HEK293 (cell line): ENCODE measurements around the gene TBX15.

Source experiments
- HOXD13 ChIP-seq: sonication (generic); formaldehyde crosslinking; IDR thresholded peaks from 2 replicates; pipeline ENCODE4 v1.8.0; 2022; ENCODE audit warnings: missing genetic modification reagents, borderline replicate concordance
- KLF10 ChIP-seq: fragments of 450-650 bp; IDR thresholded peaks from 2 replicates; pipeline ENCODE4 v1.5.1; 2018; ENCODE audit warnings: missing biosample characterization, mild to moderate bottlenecking, missing genetic modification characterization
- KLF16 ChIP-seq: fragments of 450-650 bp; formaldehyde crosslinking; IDR thresholded peaks from 2 replicates; pipeline ENCODE4 v1.5.1; 2017; ENCODE audit warnings: missing biosample characterization, missing genetic modification characterization
- PATZ1 ChIP-seq: fragments of 450-650 bp; formaldehyde crosslinking; IDR thresholded peaks from 2 replicates; pipeline ENCODE4 v1.5.1; 2016; ENCODE audit warnings: missing biosample characterization, missing genetic modification characterization
- RBAK ChIP-seq: fragments of 450-650 bp; formaldehyde crosslinking; IDR thresholded peaks from 2 replicates; pipeline ENCODE4 v1.5.1; 2016; ENCODE audit warnings: missing biosample characterization, missing genetic modification characterization
- YY2 ChIP-seq: fragments of 450-650 bp; formaldehyde crosslinking; IDR thresholded peaks from 2 replicates; pipeline ENCODE4 v1.5.1; 2016; ENCODE audit warnings: missing biosample characterization, missing genetic modification characterization
- ZBTB20 ChIP-seq: fragments of 450-650 bp; formaldehyde crosslinking; IDR thresholded peaks from 2 replicates; pipeline ENCODE4 v1.5.1; 2016; ENCODE audit warnings: missing biosample characterization, missing genetic modification characterization
- ZBTB7A ChIP-seq: fragments of 450-650 bp; formaldehyde crosslinking; IDR thresholded peaks from 2 replicates; pipeline ENCODE4 v1.5.1; 2016; ENCODE audit warnings: low read depth, missing biosample characterization, missing genetic modification characterization
- ZEB2 ChIP-seq: fragments of 450-650 bp; formaldehyde crosslinking; IDR thresholded peaks from 2 replicates; pipeline ENCODE4 v1.5.1; 2016; ENCODE audit warnings: missing biosample characterization, missing genetic modification characterization
- ZFHX2 ChIP-seq: fragments of 450-650 bp; formaldehyde crosslinking; conservative IDR thresholded peaks from 2 replicates; pipeline ENCODE4 v1.5.1; 2016; ENCODE audit warnings: missing biosample characterization, missing genetic modification characterization
- ZFP69B ChIP-seq: fragments of 450-650 bp; formaldehyde crosslinking; IDR thresholded peaks from 2 replicates; pipeline ENCODE4 v1.5.1; 2016; ENCODE audit warnings: missing biosample characterization, missing genetic modification characterization
- ZNF24 ChIP-seq: fragments of 450-650 bp; formaldehyde crosslinking; IDR thresholded peaks from 2 replicates; pipeline ENCODE4 v1.5.1; 2016; ENCODE audit warnings: missing biosample characterization, missing genetic modification characterization
- ZNF302 ChIP-seq: fragments of 450-650 bp; formaldehyde crosslinking; IDR thresholded peaks from 2 replicates; pipeline ENCODE4 v1.5.1; 2016; ENCODE audit warnings: missing biosample characterization, missing genetic modification characterization, low read depth
- ZNF324 ChIP-seq: fragments of 450-650 bp; formaldehyde crosslinking; IDR thresholded peaks from 2 replicates; pipeline ENCODE4 v1.5.1; 2016; ENCODE audit warnings: missing biosample characterization, missing genetic modification characterization
- ZNF350 ChIP-seq: fragments of 450-650 bp; formaldehyde crosslinking; IDR thresholded peaks from 2 replicates; pipeline ENCODE4 v1.5.0; 2017; ENCODE audit warnings: missing biosample characterization, mild to moderate bottlenecking, missing genetic modification characterization
- ZNF354C ChIP-seq: fragments of 450-650 bp; formaldehyde crosslinking; IDR thresholded peaks from 2 replicates; pipeline ENCODE4 v1.5.1; 2016; ENCODE audit warnings: missing biosample characterization, missing genetic modification characterization, low read depth, borderline replicate concordance
- ZNF398 ChIP-seq: fragments of 450-650 bp; formaldehyde crosslinking; IDR thresholded peaks from 2 replicates; pipeline ENCODE4 v1.5.1; 2017; ENCODE audit warnings: missing biosample characterization, missing genetic modification characterization
- ZNF416 ChIP-seq: fragments of 450-650 bp; formaldehyde crosslinking; IDR thresholded peaks from 2 replicates; pipeline ENCODE4 v1.5.1; 2016; ENCODE audit warnings: missing biosample characterization, missing genetic modification characterization
- ZNF558 ChIP-seq: fragments of 450-650 bp; formaldehyde crosslinking; IDR thresholded peaks from 2 replicates; pipeline ENCODE4 v1.5.1; 2016; ENCODE audit warnings: missing biosample characterization, missing genetic modification characterization
- ZNF560 ChIP-seq: fragments of 450-650 bp; formaldehyde crosslinking; IDR thresholded peaks from 2 replicates; pipeline ENCODE4 v1.5.1; 2017; ENCODE audit warnings: missing biosample characterization, missing genetic modification characterization, borderline replicate concordance
- ZNF785 ChIP-seq: fragments of 450-650 bp; formaldehyde crosslinking; IDR thresholded peaks from 2 replicates; pipeline ENCODE4 v1.5.1; 2016; ENCODE audit warnings: missing biosample characterization, missing genetic modification characterization
- ZSCAN18 ChIP-seq: fragments of 450-650 bp; formaldehyde crosslinking; IDR thresholded peaks from 2 replicates; pipeline ENCODE4 v1.5.1; 2016; ENCODE audit warnings: missing biosample characterization, missing genetic modification characterization
- TF ChIP-seq, protein P1 (sequence below): fragments of 450-650 bp; formaldehyde crosslinking; conservative IDR thresholded peaks from 2 replicates; pipeline ENCODE4 v1.5.1; 2016; ENCODE audit warnings: low read depth, missing biosample characterization, missing genetic modification characterization
- TF ChIP-seq, protein P2 (sequence below): fragments of 450-650 bp; formaldehyde crosslinking; IDR thresholded peaks from 2 replicates; pipeline ENCODE4 v1.5.1; 2016; ENCODE audit warnings: missing biosample characterization, missing genetic modification characterization

The TBX15 gene

GRCh38 chr1:118963456-118964430 is 24.4 kb downstream of the TBX15 start (continued):
- TF ChIP-seq, protein P1, sequence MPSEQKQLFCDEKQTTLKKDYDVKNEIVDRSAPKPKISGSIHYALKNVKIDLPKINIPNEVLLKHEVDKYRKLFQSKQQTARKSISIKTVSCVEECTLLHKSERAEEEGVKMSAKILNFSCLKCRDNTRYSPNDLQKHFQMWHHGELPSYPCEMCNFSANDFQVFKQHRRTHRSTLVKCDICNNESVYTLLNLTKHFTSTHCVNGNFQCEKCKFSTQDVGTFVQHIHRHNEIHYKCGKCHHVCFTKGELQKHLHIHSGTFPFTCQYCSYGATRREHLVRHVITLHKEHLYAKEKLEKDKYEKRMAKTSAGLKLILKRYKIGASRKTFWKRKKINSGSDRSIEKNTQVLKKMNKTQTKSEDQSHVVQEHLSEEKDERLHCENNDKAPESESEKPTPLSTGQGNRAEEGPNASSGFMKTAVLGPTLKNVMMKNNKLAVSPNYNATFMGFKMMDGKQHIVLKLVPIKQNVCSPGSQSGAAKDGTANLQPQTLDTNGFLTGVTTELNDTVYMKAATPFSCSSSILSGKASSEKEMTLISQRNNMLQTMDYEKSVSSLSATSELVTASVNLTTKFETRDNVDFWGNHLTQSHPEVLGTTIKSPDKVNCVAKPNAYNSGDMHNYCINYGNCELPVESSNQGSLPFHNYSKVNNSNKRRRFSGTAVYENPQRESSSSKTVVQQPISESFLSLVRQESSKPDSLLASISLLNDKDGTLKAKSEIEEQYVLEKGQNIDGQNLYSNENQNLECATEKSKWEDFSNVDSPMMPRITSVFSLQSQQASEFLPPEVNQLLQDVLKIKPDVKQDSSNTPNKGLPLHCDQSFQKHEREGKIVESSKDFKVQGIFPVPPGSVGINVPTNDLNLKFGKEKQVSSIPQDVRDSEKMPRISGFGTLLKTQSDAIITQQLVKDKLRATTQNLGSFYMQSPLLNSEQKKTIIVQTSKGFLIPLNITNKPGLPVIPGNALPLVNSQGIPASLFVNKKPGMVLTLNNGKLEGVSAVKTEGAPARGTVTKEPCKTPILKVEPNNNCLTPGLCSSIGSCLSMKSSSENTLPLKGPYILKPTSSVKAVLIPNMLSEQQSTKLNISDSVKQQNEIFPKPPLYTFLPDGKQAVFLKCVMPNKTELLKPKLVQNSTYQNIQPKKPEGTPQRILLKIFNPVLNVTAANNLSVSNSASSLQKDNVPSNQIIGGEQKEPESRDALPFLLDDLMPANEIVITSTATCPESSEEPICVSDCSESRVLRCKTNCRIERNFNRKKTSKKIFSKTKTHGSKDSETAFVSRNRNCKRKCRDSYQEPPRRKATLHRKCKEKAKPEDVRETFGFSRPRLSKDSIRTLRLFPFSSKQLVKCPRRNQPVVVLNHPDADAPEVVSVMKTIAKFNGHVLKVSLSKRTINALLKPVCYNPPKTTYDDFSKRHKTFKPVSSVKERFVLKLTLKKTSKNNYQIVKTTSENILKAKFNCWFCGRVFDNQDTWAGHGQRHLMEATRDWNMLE, result peak; percentile 67
- TF ChIP-seq ZNF24 (tag by site-specific recombination) (peak; percentile 38; the same call in 1 of the 2 replicates), ZBTB20 (no peak), ZNF354C (no peak), ZNF398 (tag by site-specific recombination) (peak; percentile 46; the same call in 1 of the 2 replicates), YY2 (peak; percentile 40), HOXD13 (peak; percentile 48; the same call in 1 of the 2 replicates), ZEB2 (tag by site-specific recombination) (peak; percentile 42; the same call in 1 of the 2 replicates), KLF10 (tag by site-specific recombination) (no peak), ZNF785 (tag by site-specific recombination) (peak; percentile 35; the same call in 1 of the 2 replicates), ZNF560 (tag by site-specific recombination) (no peak), ZFP69B (tag by site-specific recombination) (0 out of 2 replicates have a peak, but pooled peaks have one; percentile 28), ZSCAN18 (peak; percentile 60; the same call in 1 of the 2 replicates), ZNF558 (tag by site-specific recombination) (0 out of 2 replicates have a peak, but pooled peaks have one; percentile 35), RBAK (tag by site-specific recombination) (no peak), ZNF350 (no peak), KLF16 (tag by site-specific recombination) (0 out of 2 replicates have a peak, but pooled peaks have one; percentile 28), ZBTB7A (tag by site-specific recombination) (no peak), ZNF416 (tag by site-specific recombination) (0 out of 2 replicates have a peak, but pooled peaks have one; percentile 12), ZNF324 (tag by site-specific recombination) (0 out of 2 replicates have a peak, but pooled peaks have one; percentile 14), ZNF302 (tag by site-specific recombination) (no peak), PATZ1 (no peak), ZFHX2 (tag by site-specific recombination) (peak; percentile 49)
- TF ChIP-seq, protein P2, sequence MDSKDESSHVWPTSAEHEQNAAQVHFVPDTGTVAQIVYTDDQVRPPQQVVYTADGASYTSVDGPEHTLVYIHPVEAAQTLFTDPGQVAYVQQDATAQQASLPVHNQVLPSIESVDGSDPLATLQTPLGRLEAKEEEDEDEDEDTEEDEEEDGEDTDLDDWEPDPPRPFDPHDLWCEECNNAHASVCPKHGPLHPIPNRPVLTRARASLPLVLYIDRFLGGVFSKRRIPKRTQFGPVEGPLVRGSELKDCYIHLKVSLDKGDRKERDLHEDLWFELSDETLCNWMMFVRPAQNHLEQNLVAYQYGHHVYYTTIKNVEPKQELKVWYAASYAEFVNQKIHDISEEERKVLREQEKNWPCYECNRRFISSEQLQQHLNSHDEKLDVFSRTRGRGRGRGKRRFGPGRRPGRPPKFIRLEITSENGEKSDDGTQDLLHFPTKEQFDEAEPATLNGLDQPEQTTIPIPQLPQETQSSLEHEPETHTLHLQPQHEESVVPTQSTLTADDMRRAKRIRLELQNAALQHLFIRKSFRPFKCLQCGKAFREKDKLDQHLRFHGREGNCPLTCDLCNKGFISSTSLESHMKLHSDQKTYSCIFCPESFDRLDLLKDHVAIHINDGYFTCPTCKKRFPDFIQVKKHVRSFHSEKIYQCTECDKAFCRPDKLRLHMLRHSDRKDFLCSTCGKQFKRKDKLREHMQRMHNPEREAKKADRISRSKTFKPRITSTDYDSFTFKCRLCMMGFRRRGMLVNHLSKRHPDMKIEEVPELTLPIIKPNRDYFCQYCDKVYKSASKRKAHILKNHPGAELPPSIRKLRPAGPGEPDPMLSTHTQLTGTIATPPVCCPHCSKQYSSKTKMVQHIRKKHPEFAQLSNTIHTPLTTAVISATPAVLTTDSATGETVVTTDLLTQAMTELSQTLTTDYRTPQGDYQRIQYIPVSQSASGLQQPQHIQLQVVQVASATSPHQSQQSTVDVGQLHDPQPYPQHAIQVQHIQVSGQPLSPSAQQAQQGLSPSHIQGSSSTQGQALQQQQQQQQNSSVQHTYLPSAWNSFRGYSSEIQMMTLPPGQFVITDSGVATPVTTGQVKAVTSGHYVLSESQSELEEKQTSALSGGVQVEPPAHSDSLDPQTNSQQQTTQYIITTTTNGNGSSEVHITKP, result 0 out of 2 replicates have a peak, but pooled peaks have one; percentile 21
